SU-DHL-6 (cell line): ENCODE results near the gene ZNF454.

Experiments
- H2AFZ ChIP-seq: fragments of 200-600 bp; sonication (generic); 2 replicates; pipeline ENCODE4 v1.6.1; 2014; ENCODE audit warnings: low read depth, mild to moderate bottlenecking, moderate library complexity, mixed read lengths, antibody characterized with exemption, low read length; ENCODE audit not compliant: severe bottlenecking
- H3F3A ChIP-seq: fragments of 200-600 bp; shearing (Covaris generic); 2 replicates; pipeline ENCODE4 v1.6.0; 2016; ENCODE audit warnings: antibody characterized with exemption, mild to moderate bottlenecking; ENCODE audit not compliant: insufficient read depth
- H3K27ac ChIP-seq: fragments of 200-600 bp; sonication (generic); 2 replicates; pipeline ENCODE4 v1.5.1; 2016; ENCODE audit warnings: low read depth, mild to moderate bottlenecking, low read length, moderate library complexity, mixed read lengths
- H3K27me3 ChIP-seq: fragments of 200-600 bp; sonication (generic), shearing (Covaris generic); 2 replicates; pipeline ENCODE4 v1.6.0; 2014; ENCODE audit warnings: mild to moderate bottlenecking, low read length
- H3K36me3 ChIP-seq: fragments of 200-600 bp; sonication (generic); 2 replicates; pipeline ENCODE4 v1.6.1; 2014; ENCODE audit warnings: mild to moderate bottlenecking, low read length, mixed read lengths
- H3K4me2 ChIP-seq: fragments of 300-600, 200-600 bp; shearing (Covaris generic), sonication (generic); 2 replicates; pipeline ENCODE4 v1.6.0; 2014; ENCODE audit warnings: low read length, low read depth, mild to moderate bottlenecking; ENCODE audit not compliant: poor library complexity, severe bottlenecking
- H3K4me3 ChIP-seq: fragments of 200-600 bp; sonication (generic); 2 replicates; pipeline ENCODE4 v1.5.1; 2014; ENCODE audit warnings: antibody characterized with exemption, low read length, mild to moderate bottlenecking, mixed read lengths; ENCODE audit not compliant: insufficient read depth, poor library complexity, severe bottlenecking
- H3K79me2 ChIP-seq: fragments of 200-600 bp; sonication (generic); 2 replicates; pipeline ENCODE4 v1.6.1; 2014; ENCODE audit warnings: mild to moderate bottlenecking, low read length, moderate library complexity; ENCODE audit not compliant: insufficient read depth
- H3K9ac ChIP-seq: fragments of 200-600 bp; sonication (generic); 2 replicates; pipeline ENCODE4 v1.7.0; 2014; ENCODE audit warnings: mild to moderate bottlenecking, low read length
- H3K9me2 ChIP-seq: fragments of 200-600 bp; sonication (generic); replicated peaks from 2 replicates; pipeline ENCODE4 v1.6.1; 2014; ENCODE audit warnings: low read length; ENCODE audit not compliant: insufficient read depth
- H3K9me3 ChIP-seq: fragments of 200-600 bp; sonication (generic); 2 replicates; pipeline ENCODE4 v1.6.1; 2014; ENCODE audit warnings: low read length, mixed read lengths; ENCODE audit not compliant: insufficient read depth
- H4K20me1 ChIP-seq: fragments of 200-600 bp; sonication (generic); 2 replicates; pipeline ENCODE4 v1.6.1; 2014; ENCODE audit warnings: low read depth, mild to moderate bottlenecking, antibody characterized with exemption, low read length, moderate library complexity, mixed read lengths
- EZH2phosphoT487 ChIP-seq: fragments of 200-600 bp; sonication (generic), shearing (Covaris generic); conservative IDR thresholded peaks from 2 replicates; pipeline ENCODE4 v1.6.1; 2018; ENCODE audit warnings: mild to moderate bottlenecking, antibody characterized with exemption, low read length, moderate library complexity, mixed read lengths
- TF ChIP-seq, protein P1 (sequence below): fragments of 200-600 bp; sonication (generic); IDR thresholded peaks from one replicate; pipeline ENCODE4 v1.5.1; 2017; ENCODE audit warnings: antibody characterized with exemption, mild to moderate bottlenecking, low read length, moderate library complexity; ENCODE audit not compliant: insufficient read depth, poor library complexity, severe bottlenecking

Gene ZNF454

DNA sequence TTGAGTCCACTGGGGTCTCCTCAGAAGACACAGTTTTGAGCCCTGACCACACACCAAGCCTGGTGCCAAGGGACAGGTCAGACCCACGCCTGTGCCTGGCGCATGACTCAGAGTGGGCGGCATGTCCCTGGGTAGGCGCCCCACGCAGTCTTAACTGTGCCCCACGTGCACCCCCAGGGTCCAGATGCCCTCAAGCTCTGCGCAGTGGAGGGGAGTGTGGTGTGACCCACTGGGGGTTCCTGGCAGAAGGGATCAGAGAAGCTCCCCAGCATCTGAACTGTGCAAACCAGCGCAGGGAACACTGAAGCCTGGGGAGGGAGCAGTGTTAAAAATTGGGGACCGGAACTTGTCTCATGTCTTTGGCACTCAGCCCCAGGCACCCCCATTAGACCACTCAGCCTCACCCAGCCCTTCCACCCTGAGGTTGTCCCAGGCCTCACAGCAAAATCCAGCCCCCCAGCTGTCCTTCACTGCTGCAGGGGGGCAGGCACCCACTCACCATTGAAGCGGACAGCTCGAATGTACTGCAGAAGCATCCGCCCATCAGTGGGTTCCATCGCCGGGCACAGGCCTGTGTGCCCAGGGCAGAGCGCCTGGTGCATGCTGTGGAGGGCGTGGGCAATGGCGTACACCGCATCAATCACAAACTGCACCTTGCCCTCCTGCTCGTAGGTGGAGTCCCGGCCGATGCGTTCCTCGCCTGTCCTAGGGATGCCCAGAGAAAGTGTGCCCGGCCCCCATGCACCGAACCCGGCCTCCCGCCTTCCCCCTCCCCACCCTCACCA, 47.6 kb downstream of the ZNF454 start:
- Histone ChIP-seq H3K27me3 (no peaks in the 10 kb centered on the region), H3K36me3 (no peaks in the 10 kb centered on the region), H3K9ac (no peak overlapping the region), H3K9me2 (no peaks in the 10 kb centered on the region), H3K4me3 (no peak overlapping the region), H3F3A (no peaks in the 10 kb centered on the region), H4K20me1 (no peaks in the 10 kb centered on the region), H3K27ac (no peak overlapping the region), H3K79me2 (no peaks in the 10 kb centered on the region), H3K9me3 (no peaks in the 10 kb centered on the region), H3K4me2 (no peak overlapping the region), H2AFZ (no peak overlapping the region)
- TF ChIP-seq, protein P1, sequence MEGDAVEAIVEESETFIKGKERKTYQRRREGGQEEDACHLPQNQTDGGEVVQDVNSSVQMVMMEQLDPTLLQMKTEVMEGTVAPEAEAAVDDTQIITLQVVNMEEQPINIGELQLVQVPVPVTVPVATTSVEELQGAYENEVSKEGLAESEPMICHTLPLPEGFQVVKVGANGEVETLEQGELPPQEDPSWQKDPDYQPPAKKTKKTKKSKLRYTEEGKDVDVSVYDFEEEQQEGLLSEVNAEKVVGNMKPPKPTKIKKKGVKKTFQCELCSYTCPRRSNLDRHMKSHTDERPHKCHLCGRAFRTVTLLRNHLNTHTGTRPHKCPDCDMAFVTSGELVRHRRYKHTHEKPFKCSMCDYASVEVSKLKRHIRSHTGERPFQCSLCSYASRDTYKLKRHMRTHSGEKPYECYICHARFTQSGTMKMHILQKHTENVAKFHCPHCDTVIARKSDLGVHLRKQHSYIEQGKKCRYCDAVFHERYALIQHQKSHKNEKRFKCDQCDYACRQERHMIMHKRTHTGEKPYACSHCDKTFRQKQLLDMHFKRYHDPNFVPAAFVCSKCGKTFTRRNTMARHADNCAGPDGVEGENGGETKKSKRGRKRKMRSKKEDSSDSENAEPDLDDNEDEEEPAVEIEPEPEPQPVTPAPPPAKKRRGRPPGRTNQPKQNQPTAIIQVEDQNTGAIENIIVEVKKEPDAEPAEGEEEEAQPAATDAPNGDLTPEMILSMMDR, result no peak
- TF ChIP-seq EZH2phosphoT487, result no peak

DNA sequence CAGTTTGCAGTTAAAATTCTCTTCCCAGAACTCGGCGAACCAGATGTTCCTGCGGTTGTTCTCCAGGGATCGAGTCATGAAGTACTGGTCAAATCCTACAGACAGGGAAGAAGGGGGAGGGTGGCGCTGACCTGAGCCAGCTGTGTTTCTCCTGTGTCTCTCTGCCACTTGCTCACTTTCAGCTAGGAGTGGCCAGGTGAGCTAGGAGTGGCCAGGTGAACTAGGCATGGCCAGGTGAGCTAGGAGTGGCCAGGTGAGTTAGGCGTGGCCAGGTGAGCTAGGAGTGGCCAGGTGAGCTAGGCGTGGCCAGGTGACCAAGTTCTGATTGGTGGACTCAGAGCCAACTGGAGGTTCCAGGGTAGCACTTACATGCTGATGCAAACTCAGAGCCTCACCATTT, 48.3 kb downstream of the ZNF454 start:
- Histone ChIP-seq H3K4me2 (no peak overlapping the region), H3K36me3 (no peaks in the 10 kb centered on the region), H3K27me3 (no peaks in the 10 kb centered on the region), H2AFZ (no peak overlapping the region), H3K9ac (no peak overlapping the region), H3F3A (no peaks in the 10 kb centered on the region), H3K9me2 (no peaks in the 10 kb centered on the region), H4K20me1 (no peaks in the 10 kb centered on the region), H3K4me3 (no peak overlapping the region), H3K27ac (no peak overlapping the region), H3K79me2 (no peaks in the 10 kb centered on the region), H3K9me3 (no peaks in the 10 kb centered on the region)
- TF ChIP-seq EZH2phosphoT487, result no peak
- TF ChIP-seq, protein P1, result no peak

DNA sequence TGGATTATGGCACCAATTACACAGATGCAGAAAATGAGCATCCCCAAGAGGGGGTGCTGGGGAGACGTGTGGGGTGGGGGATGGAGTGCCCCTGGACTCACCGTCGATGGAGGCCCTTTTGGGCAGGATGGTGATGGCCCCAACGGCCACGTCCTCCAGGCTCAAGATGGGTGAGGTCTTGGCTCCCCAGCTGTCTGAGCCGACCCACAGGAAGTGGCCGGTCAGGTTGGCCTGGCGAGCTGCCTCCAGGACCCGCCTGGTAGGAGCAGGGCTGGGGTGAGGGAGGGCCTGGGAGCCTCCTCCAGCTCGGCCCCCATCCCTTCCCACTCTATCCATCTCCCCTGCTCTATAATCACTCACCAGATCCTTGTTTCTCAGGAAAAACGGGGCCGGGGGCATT, 49.5 kb downstream of the ZNF454 start:
- H2AFZ ChIP-seq, result no peak overlapping the region

More for the DNA sequence above, 49.5 kb downstream of the ZNF454 start:
- H3K4me2 ChIP-seq, result no peak overlapping the region
- H4K20me1 ChIP-seq, result no peaks in the 10 kb centered on the region
- H3K9ac ChIP-seq, result no peak overlapping the region
- H3K27me3 ChIP-seq, result no peaks in the 10 kb centered on the region
- TF ChIP-seq EZH2phosphoT487, result no peak
- TF ChIP-seq, protein P1, result no peak
- no peaks in the 10 kb centered on the region for H3F3A ChIP-seq
- no peaks in the 10 kb centered on the region for H3K9me3 ChIP-seq
- H3K9me2 ChIP-seq, result no peaks in the 10 kb centered on the region
- no peak overlapping the region for H3K27ac ChIP-seq
- no peaks in the 10 kb centered on the region for H3K36me3 ChIP-seq
- H3K4me3 ChIP-seq, result no peak overlapping the region
- no peaks in the 10 kb centered on the region for H3K79me2 ChIP-seq
